Lower leg skin (tissue), 4 donors: ENCODE results near the gene NTM. TPM values are rescaled to one million over a fixed set of nuclear protein-coding genes. Genes with fewer than 3 reads are reported as not detected.

ENCODE experiments used
- DNase-seq, 2 donors: peaks; one replicate each; pipeline ENCODE4 v3.0.0-alpha.2; 2019; ENCODE audit warnings: low spot score in 2 of 2
- H3K4me3 ChIP-seq: fragments of 200-600 bp; sonication (generic); 2 replicates; pipeline ENCODE4 v1.5.1; 2017; ENCODE audit warnings: mild to moderate bottlenecking, low read depth; ENCODE audit not compliant: poor library complexity, severe bottlenecking
- POLR2A ChIP-seq, 2 donors: fragments of 450-650 bp; IDR thresholded peaks; one replicate each; pipeline ENCODE4 v1.6.1; 2016 to 2017; ENCODE audit warnings: antibody characterized with exemption in 2 of 2, mild to moderate bottlenecking in 1 of 2, moderate library complexity in 1 of 2
- WGBS, 2 donors: methylation state at CpG; one replicate each; pipeline ENCODE4 v1.1.5; 2018; 5-methylcytosine and 5-hydroxymethylcytosine counted together
- intact Hi-C: fragments of 100-400 bp; cut with DNase I; formaldehyde crosslinking; loops from one replicate; pipeline ENCODE4 v1.15.0; 2023; ENCODE audit warnings: low total_unique reads
- total RNA-seq, 4 donors: library from RNA; depleted of rRNA; stranded (reverse); fragments of >200 nt; gene quantifications; one replicate each; pipeline ENCODE4 v1.1.0, GENCODE V29; 2016
- TF ChIP-seq, protein P1 (sequence below), 3 donors: fragments of 450-650 bp; IDR thresholded peaks; one replicate each; pipeline ENCODE4 v1.5.1; 2016; ENCODE audit warnings: antibody characterized with exemption in 3 of 3, mild to moderate bottlenecking in 3 of 3, moderate library complexity in 2 of 3

Gene NTM
- total RNA-seq, 4 donors from 2014 or later: 2.8 to 5.7 (median 4.9) TPM

DNA sequence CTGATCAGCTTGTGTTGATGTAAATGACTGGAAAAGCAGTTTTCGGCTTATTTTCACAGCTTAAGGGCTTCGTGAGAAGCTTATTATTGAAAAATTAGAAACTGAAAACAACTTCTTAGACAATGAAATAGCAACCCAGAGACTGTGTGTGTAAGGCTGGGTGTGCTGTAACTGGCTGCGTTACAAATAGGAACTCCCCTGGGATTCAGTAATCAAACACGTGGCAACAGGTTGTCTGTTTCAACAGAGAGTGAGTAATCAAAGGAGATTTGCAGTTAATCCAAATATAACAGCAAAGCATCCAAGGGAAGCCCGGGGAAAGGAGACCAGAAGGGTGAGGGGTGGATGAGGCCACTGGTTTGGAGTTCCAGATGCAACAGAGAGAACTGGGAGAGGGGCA lies 19.2 kb downstream of the NTM start:
- TF ChIP-seq POLR2A (IDR thresholded peaks at IDR 0.05): no peak
- WGBS, 2 donors: 34 to 51% methylated on average over 5 of the region's 5 CpGs
- intact Hi-C loops: no loop called here
- H3K4me3 ChIP-seq: no peak overlapping the region
- no peak for DNase-seq

DNA sequence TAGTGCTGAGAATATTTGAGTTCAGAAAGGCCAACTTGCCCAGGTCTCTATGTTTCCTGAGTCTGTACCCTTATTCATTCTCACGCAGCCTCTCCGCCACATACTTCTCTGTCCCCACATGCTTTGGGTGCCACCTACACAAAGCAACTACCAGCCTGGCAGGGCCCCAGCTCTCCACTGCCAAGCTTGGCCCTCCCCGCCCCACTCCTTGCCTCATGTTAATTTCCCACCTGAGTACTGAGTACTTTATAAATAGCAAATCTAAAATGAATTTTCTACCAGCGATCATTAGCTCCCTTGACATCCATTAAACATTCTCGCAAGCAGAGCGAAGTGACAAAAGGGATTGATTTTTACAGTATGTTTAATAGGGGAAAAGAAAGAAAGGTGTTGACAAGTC lies 20.8 kb downstream of the NTM start:
- no peak for TF ChIP-seq POLR2A (IDR thresholded peaks at IDR 0.05)
- TF ChIP-seq, protein P1, sequence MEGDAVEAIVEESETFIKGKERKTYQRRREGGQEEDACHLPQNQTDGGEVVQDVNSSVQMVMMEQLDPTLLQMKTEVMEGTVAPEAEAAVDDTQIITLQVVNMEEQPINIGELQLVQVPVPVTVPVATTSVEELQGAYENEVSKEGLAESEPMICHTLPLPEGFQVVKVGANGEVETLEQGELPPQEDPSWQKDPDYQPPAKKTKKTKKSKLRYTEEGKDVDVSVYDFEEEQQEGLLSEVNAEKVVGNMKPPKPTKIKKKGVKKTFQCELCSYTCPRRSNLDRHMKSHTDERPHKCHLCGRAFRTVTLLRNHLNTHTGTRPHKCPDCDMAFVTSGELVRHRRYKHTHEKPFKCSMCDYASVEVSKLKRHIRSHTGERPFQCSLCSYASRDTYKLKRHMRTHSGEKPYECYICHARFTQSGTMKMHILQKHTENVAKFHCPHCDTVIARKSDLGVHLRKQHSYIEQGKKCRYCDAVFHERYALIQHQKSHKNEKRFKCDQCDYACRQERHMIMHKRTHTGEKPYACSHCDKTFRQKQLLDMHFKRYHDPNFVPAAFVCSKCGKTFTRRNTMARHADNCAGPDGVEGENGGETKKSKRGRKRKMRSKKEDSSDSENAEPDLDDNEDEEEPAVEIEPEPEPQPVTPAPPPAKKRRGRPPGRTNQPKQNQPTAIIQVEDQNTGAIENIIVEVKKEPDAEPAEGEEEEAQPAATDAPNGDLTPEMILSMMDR (IDR thresholded peaks at IDR 0.05): no peak
- intact Hi-C loops: no loop called here
- H3K4me3 ChIP-seq: no peak overlapping the region
- WGBS, 2 donors: 75 to 76% methylated on average over 6 of the region's 6 CpGs
- DNase-seq: no peak

DNA sequence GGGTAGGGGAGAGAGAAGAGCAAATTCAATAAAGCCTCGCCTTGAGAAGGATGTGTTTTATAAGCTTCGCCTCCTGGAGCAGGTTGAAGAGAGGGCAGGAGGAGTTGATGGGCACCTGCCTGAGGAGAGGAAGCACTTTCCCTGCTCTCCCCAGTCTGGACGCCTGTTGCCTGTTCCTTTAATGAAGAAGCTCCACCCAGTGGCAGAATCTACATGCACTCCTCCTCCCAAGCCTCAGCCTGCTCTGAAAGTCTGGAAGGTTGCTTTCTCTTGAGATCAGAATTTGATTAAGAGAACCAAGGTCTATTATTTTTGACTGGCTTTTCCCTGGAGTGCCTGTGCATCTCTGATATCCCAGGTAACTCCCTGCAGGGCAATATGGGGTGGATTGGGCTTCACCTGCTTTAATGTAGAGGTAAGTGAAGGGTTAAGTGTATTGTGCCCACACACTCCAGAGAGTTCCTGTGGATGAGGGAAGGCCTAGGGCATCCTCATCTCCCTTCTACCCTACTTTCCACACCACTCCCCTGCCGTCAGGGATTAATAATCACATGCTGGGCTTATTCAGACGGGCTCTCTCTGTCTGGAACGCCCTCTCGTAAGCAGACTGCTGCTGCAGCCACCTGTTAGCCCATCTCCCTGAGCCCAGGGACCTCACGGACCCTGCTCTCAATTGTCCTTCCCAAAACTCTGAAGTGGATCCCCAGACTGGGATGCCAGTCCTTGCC lies 22.3 kb downstream of the NTM start:
- 46% methylated on average over 8 of the region's 8 CpGs for WGBS, 2 donors

DNA sequence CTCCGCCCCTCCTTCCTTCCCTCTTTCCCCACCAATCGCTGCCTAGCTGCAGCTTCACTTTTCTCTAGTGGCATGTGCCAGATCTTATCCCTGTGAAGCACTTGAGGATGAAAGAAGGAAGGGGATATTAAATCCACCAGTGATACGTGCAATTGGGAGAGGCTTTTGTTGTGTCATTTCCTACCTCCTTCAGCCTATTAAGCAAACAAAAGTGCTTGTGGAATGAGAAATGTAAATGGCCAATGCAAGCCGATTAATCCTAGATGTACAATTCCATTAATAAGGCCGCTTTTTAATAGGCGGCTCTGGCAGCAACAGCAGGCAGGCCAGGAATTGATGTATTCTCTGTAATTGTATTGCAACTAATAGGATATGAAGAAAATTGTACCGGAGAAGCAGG lies 23.3 kb downstream of the NTM start:
- no peak for DNase-seq
- TF ChIP-seq, protein P1 (IDR thresholded peaks at IDR 0.05): no peak
- TF ChIP-seq POLR2A (IDR thresholded peaks at IDR 0.05): no peak
- intact Hi-C loops: no loop called here
- no peak overlapping the region for H3K4me3 ChIP-seq
- 78 to 88% methylated on average over 7 of the region's 7 CpGs for WGBS, 2 donors

More for the DNA sequence above, 22.3 kb downstream of the NTM start:
- intact Hi-C loops: no loop called here
- H3K4me3 ChIP-seq: no peak overlapping the region
- no peak for DNase-seq
- TF ChIP-seq, protein P1 (IDR thresholded peaks at IDR 0.05): no peak
- TF ChIP-seq POLR2A (IDR thresholded peaks at IDR 0.05): no peak

DNA sequence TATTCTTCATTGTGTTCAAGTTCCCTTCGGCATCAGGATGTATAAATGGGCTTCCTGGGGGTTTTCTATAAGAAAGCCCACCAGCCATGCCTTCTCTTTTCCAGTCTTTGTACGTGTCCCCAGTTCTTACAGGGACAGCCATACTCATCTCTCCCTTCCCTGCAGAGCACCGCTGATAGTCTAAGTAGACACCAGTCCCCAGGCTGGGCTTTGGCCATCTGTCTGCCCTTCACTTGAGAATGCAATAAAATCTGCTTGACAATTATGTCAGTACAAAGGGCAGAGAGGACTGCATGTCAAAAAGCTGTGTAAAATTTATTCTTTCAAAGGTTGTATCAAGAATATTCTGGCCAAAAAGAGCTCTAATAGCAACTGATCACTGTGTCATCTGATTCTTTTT lies 27.3 kb downstream of the NTM start:
- intact Hi-C loops: no loop called here
- H3K4me3 ChIP-seq: no peak overlapping the region
- no peak for DNase-seq
- 75 to 80% methylated on average over 3 of the region's 3 CpGs for WGBS, 2 donors
- no peak for TF ChIP-seq POLR2A (IDR thresholded peaks at IDR 0.05)
- TF ChIP-seq, protein P1 (IDR thresholded peaks at IDR 0.05): no peak

DNA sequence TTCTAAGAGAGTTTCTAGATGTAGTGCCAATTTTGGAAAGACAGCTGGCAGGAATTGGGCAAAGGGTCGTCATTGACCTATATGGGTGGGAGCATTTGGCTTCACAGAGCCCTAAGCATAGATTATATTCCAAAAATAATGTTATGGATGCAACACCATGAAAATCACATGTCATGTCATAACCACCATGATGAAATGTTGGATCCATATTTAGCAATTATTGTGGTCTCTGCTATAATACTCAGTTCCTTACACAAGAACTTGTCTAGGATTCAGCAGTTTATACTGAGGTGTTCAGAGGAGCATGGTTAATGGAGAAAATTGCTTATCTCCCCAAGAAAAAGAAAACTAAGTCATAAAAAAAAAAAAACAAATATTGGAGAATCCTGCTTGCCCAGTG lies 31.6 kb downstream of the NTM start:
- no peak overlapping the region for H3K4me3 ChIP-seq
- intact Hi-C loops: loop anchor here (10.0 kb wide), 1 partner anchor 113 kb away; no protein-coding TSS in a partner anchor
- 58 to 64% methylated on average over 1 of the region's 1 CpG for WGBS, 2 donors
- DNase-seq: no peak
- TF ChIP-seq POLR2A (IDR thresholded peaks at IDR 0.05): no peak
- TF ChIP-seq, protein P1 (IDR thresholded peaks at IDR 0.05): no peak
